Colonic mucosa (tissue), 4 donors: ENCODE data around the gene TGDS. TPM values are rescaled to one million over a fixed set of nuclear protein-coding genes. Genes with fewer than 3 reads are reported as not detected.

Experiments used
- DNase-seq: peaks from one replicate; pipeline ENCODE4 v3.0.0-alpha.2; 2020
- H3K27ac ChIP-seq: fragments of 200-600 bp; one replicate; pipeline ENCODE4 v1.8.0; 2021
- H3K27me3 ChIP-seq: fragments of 200-600 bp; one replicate; pipeline ENCODE4 v1.8.0; 2021
- H3K36me3 ChIP-seq: fragments of 200-600 bp; one replicate; pipeline ENCODE4 v1.8.0; 2021
- H3K4me1 ChIP-seq: fragments of 200-600 bp; one replicate; pipeline ENCODE4 v1.8.0; 2021; ENCODE audit warnings: mild to moderate bottlenecking
- H3K4me3 ChIP-seq: fragments of 200-600 bp; one replicate; pipeline ENCODE4 v1.8.0; 2021
- H3K9ac ChIP-seq, 2 donors: one replicate each; pipeline ENCODE4 v1.7.0; 2013; ENCODE audit warnings: control low read depth in 2 of 2, low read depth in 2 of 2, low read length in 2 of 2
- H3K9me3 ChIP-seq: fragments of 200-600 bp; one replicate; pipeline ENCODE4 v1.8.0; 2021
- CTCF ChIP-seq: fragments of 200-600 bp; IDR thresholded peaks from one replicate; pipeline ENCODE4 v1.8.0; 2022; ENCODE audit warnings: antibody characterized with exemption, mild to moderate bottlenecking
- intact Hi-C: fragments of 100-400 bp; cut with DNase I; formaldehyde crosslinking; loops from one replicate; pipeline ENCODE4 v1.14.1; 2022
- total RNA-seq, 2 donors: library from RNA; stranded (reverse); fragmentation: NEBNext Ultra II Directional in 1 of 2; extraction: Animal tissue kit (Norgen Biotek cat#: 25700) in 1 of 2; gene quantifications; one replicate each; pipeline ENCODE4 v1.2.1, GENCODE V29; 2021
- donor health status: healthy.
- donor health status: DM: no; HTN: no; CAD: no.
- donor health status: DM: no; HTN: no; CAD: no.

The TGDS gene
- total RNA-seq, 2 donors from 2014 or later = 7.2 to 9.3 TPM

GRCh38 chr13:94559222-94559795, 36.6 kb downstream of the TGDS start:
- intact Hi-C loops = no loop called here
- DNase-seq = no peak
- Histone ChIP-seq H3K27ac (no peak overlapping the region), H3K4me1 (no peaks in the 10 kb centered on the region), H3K4me3 (no peak overlapping the region), H3K36me3 (no peaks in the 10 kb centered on the region), H3K27me3 (no peaks in the 10 kb centered on the region), H3K9ac (no peak overlapping the region), H3K9me3 (no peaks in the 10 kb centered on the region)
- no peak for TF ChIP-seq CTCF

- no peak for TF ChIP-seq CTCF
- Histone ChIP-seq H3K4me1 (no peaks in the 10 kb centered on the region), H3K4me3 (no peak overlapping the region), H3K9me3 (no peaks in the 10 kb centered on the region), H3K27ac (no peak overlapping the region), H3K9ac (no peak overlapping the region), H3K27me3 (no peaks in the 10 kb centered on the region), H3K36me3 (no peaks in the 10 kb centered on the region)
- intact Hi-C loops = no loop called here
- no peak for DNase-seq
Measured at GRCh38 chr13:94558716-94559115, 37.2 kb downstream of the TGDS start.

GRCh38 chr13:94557684-94558235, 38.2 kb downstream of the TGDS start:
- no peak for TF ChIP-seq CTCF
- H3K4me1 ChIP-seq = no peaks in the 10 kb centered on the region
- H3K9me3 ChIP-seq = no peaks in the 10 kb centered on the region
- no peak overlapping the region for H3K4me3 ChIP-seq
- no peaks in the 10 kb centered on the region for H3K27me3 ChIP-seq
- no peaks in the 10 kb centered on the region for H3K36me3 ChIP-seq
- DNase-seq = no peak
- intact Hi-C loops = no loop called here
- no peak overlapping the region for H3K27ac ChIP-seq
- H3K9ac ChIP-seq = no peak overlapping the region

DNA sequence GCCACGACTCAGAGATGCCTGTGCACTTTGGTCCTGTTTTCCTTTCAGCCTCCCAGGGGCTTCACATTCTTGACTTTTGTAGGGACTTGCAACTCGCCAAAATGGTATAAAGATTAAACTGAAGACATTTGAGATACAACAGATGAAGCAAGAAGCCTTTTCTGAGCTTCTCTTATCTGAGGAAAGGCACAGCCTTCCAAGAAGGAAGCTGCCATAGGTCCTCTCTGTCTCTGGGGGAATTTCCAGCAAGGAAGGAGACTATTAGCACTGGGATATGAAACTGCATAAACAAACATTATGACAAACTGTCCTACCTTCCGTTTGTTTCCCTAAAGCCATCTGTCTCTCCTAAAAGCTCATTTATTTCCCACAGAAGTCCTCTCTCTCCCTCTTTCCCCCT, 39.3 kb downstream of the TGDS start:
- no peak for DNase-seq
- no peaks in the 10 kb centered on the region for H3K9me3 ChIP-seq
- H3K27me3 ChIP-seq = no peaks in the 10 kb centered on the region
- intact Hi-C loops = no loop called here
- no peaks in the 10 kb centered on the region for H3K36me3 ChIP-seq
- no peak overlapping the region for H3K4me3 ChIP-seq
- no peaks in the 10 kb centered on the region for H3K4me1 ChIP-seq
- no peak for TF ChIP-seq CTCF
- no peak overlapping the region for H3K9ac ChIP-seq
- no peak overlapping the region for H3K27ac ChIP-seq

- Histone ChIP-seq H3K9me3 (no peaks in the 10 kb centered on the region), H3K27ac (no peak overlapping the region), H3K9ac (no peak overlapping the region), H3K4me1 (no peaks in the 10 kb centered on the region), H3K4me3 (no peak overlapping the region), H3K36me3 (no peaks in the 10 kb centered on the region), H3K27me3 (no peaks in the 10 kb centered on the region)
- intact Hi-C loops = no loop called here
- no peak for TF ChIP-seq CTCF
- no peak for DNase-seq
Measured at GRCh38 chr13:94556041-94556440, 39.9 kb downstream of the TGDS start.
